ENCODE results near the gene NOL4L. TPM values are rescaled to one million over a fixed set of nuclear protein-coding genes. Genes with fewer than 3 reads are reported as not detected.
A peak's percentile ranks its signal among the peaks of the same experiment; 100 is the strongest.

The NOL4L gene
- total and polyA plus RNA-seq, 12 donors = 1.5 to 10.1 (median 5.1) TPM

GRCh38 chr20:32462900-32463641 lies 122.1 kb downstream of the NOL4L start:
- H3K27ac ChIP-seq = no peak overlapping the region
- DNase-seq (no peak), ATAC-seq (peak in 4 of 8 donors; percentile 6 to 33 (median 26))
- H3K9me3 ChIP-seq = no peaks in the 10 kb centered on the region
- peaks cover 7 to 56% (median 33%) of the 10 kb centered on the region in 9 donors for H3K4me1 ChIP-seq
- 68 to 69% methylated on average over 15 of the region's 15 CpGs for WGBS, 2 donors
- H3K4me3 ChIP-seq = no peak overlapping the region
- intact Hi-C loops (cut with DNase I) = loop anchor here in 1 of 10 donors (10.0 kb wide), 1 partner anchor 258 kb away; the partner anchor contains the start of genes PLAGL2 and POFUT1
- peaks cover 0 to 17% (median 0%) of the 10 kb centered on the region in 9 donors for H3K36me3 ChIP-seq
- no peak for TF ChIP-seq CTCF (IDR thresholded peaks at IDR 0.05)
- H3K27me3 ChIP-seq = no peaks in the 10 kb centered on the region

GRCh38 chr20:32461836-32462600 lies 123.1 kb downstream of the NOL4L start:
- H3K4me3 ChIP-seq = no peak overlapping the region
- no peaks in the 10 kb centered on the region for H3K27me3 ChIP-seq
- intact Hi-C loops (cut with DNase I) = loop anchor here in 1 of 10 donors (10.0 kb wide), 1 partner anchor 257 kb away; the partner anchor contains the start of genes PLAGL2 and POFUT1
- WGBS, 2 donors = 94 to 95% methylated on average over 17 of the region's 17 CpGs
- no peak for ATAC-seq
- no peak for DNase-seq
- peaks cover 10 to 56% (median 35%) of the 10 kb centered on the region in 9 donors for H3K4me1 ChIP-seq
- H3K36me3 ChIP-seq = peaks cover 0 to 17% (median 0%) of the 10 kb centered on the region in 9 donors
- no peak for TF ChIP-seq CTCF (IDR thresholded peaks at IDR 0.05)
- H3K9me3 ChIP-seq = no peaks in the 10 kb centered on the region
- no peak overlapping the region for H3K27ac ChIP-seq

- peaks cover 10 to 51% (median 28%) of the 10 kb centered on the region in 9 donors for H3K4me1 ChIP-seq
- no peak for DNase-seq
Measured at GRCh38 chr20:32460683-32461320, 124.3 kb downstream of the NOL4L start.

More at GRCh38 chr20:32460683-32461320, 124.3 kb downstream of the NOL4L start:
- Histone ChIP-seq H3K9me3 (no peaks in the 10 kb centered on the region), H3K27ac (no peak overlapping the region), H3K36me3 (peaks cover 0 to 21% (median 0%) of the 10 kb centered on the region in 9 donors), H3K27me3 (no peaks in the 10 kb centered on the region), H3K4me3 (no peak overlapping the region)
- TF ChIP-seq CTCF (IDR thresholded peaks at IDR 0.05) = no peak
- ATAC-seq = no peak
- WGBS, 2 donors = 93 to 94% methylated on average over 24 of the region's 24 CpGs
- intact Hi-C loops (cut with DNase I) = loop anchor here in 1 of 10 donors (10.0 kb wide), 1 partner anchor 256 kb away; the partner anchor contains the start of genes PLAGL2 and POFUT1
